Peyer's patch (tissue), 4 donors: ENCODE measurements around the gene UST.

Experiments used
- POLR2A ChIP-seq, 2 donors: fragments of 450-650 bp; IDR thresholded peaks; one replicate each; pipeline ENCODE4 v1.5.1; 2017; ENCODE audit warnings: antibody characterized with exemption in 2 of 2, mild to moderate bottlenecking in 2 of 2, moderate library complexity in 2 of 2
- TF ChIP-seq, protein P1 (sequence below), 6 experiments: fragments of 450-650 bp in 4 of 6; fragments of 200-600 bp in 2 of 6; sonication (generic) in 1 of 6; IDR thresholded peaks; one replicate each; pipeline ENCODE4 v1.5.1; 2017 to 2019; ENCODE audit warnings: antibody characterized with exemption in 6 of 6, mild to moderate bottlenecking in 3 of 6, moderate library complexity in 1 of 6

- TF ChIP-seq POLR2A (IDR thresholded peaks at IDR 0.05) = no peak
- TF ChIP-seq, protein P1, sequence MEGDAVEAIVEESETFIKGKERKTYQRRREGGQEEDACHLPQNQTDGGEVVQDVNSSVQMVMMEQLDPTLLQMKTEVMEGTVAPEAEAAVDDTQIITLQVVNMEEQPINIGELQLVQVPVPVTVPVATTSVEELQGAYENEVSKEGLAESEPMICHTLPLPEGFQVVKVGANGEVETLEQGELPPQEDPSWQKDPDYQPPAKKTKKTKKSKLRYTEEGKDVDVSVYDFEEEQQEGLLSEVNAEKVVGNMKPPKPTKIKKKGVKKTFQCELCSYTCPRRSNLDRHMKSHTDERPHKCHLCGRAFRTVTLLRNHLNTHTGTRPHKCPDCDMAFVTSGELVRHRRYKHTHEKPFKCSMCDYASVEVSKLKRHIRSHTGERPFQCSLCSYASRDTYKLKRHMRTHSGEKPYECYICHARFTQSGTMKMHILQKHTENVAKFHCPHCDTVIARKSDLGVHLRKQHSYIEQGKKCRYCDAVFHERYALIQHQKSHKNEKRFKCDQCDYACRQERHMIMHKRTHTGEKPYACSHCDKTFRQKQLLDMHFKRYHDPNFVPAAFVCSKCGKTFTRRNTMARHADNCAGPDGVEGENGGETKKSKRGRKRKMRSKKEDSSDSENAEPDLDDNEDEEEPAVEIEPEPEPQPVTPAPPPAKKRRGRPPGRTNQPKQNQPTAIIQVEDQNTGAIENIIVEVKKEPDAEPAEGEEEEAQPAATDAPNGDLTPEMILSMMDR (IDR thresholded peaks at IDR 0.05) = no peak
These were observed 269.9 kb downstream of the UST start for GRCh38 chr6:149016716-149017115.
